Astrocyte (in vitro differentiated cells and primary cell): ENCODE data around the gene PLCH2.

Source experiments
- EZH2 ChIP-seq: IDR thresholded peaks from 2 replicates; pipeline ENCODE4 v1.6.1; 2012; ENCODE audit warnings: mild to moderate bottlenecking, low read length, inconsistent platforms; ENCODE audit not compliant: insufficient read depth
- TF ChIP-seq, protein P1 (sequence below): IDR thresholded peaks from 2 replicates; pipeline ENCODE4 v1.5.1; 2011; ENCODE audit warnings: low read depth, mild to moderate bottlenecking, inconsistent platforms, low read length, moderate library complexity; ENCODE audit not compliant: insufficient read depth

DNA sequence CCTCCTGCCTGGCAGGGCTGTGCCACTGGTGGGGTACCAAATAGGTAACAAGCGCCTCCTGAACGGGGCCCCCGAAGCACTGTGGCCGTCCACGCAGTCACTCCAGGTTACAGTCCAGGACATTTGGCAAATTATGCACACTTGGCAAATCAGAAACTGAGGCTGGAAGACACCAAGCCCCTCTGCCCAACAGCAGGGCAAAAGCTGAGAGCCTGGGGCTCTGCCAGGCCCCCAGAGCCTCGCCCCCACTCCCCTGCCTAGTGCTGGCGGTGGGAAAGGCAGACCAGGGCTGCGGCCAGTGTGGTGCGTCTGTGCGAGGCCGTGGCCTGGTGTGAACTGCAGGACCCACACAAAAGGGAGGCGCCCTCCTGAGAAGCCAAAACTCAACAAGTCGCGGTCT, 40.9 kb downstream of the PLCH2 start:
- TF ChIP-seq, protein P1, sequence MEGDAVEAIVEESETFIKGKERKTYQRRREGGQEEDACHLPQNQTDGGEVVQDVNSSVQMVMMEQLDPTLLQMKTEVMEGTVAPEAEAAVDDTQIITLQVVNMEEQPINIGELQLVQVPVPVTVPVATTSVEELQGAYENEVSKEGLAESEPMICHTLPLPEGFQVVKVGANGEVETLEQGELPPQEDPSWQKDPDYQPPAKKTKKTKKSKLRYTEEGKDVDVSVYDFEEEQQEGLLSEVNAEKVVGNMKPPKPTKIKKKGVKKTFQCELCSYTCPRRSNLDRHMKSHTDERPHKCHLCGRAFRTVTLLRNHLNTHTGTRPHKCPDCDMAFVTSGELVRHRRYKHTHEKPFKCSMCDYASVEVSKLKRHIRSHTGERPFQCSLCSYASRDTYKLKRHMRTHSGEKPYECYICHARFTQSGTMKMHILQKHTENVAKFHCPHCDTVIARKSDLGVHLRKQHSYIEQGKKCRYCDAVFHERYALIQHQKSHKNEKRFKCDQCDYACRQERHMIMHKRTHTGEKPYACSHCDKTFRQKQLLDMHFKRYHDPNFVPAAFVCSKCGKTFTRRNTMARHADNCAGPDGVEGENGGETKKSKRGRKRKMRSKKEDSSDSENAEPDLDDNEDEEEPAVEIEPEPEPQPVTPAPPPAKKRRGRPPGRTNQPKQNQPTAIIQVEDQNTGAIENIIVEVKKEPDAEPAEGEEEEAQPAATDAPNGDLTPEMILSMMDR: no peak
- TF ChIP-seq EZH2: no peak
